Measurements from ENCODE around the gene RNPS1. TPM values are rescaled to one million over a fixed set of nuclear protein-coding genes. Genes with fewer than 3 reads are reported as not detected.

The RNPS1 gene
- total RNA-seq, 2 experiments from 2014 or later, result 310 to 324 TPM

GRCh38 chr16:2214719-2214968 lies 53.3 kb downstream of the RNPS1 start, which contains the start of gene PGP:
TSS of gene PGP (minus strand) at chr16:2214840. CDS start at chr16:2214777, 63 bp downstream.
- Mint-ChIP-seq H3K9me3 (ENCODE audit: low read depth) (no peaks in the 10 kb centered on the region), H3K4me3 (peak within 1 kb of the TSS; percentile 89), H3K27me3 (no peaks in the 10 kb centered on the region), H3K27ac (peak within 1 kb of the TSS; percentile 91), H3K36me3 (peaks cover 6% of the 10 kb centered on the region), H3K4me1 (peaks cover 22% of the 10 kb centered on the region)
- peak; percentile 96 for ATAC-seq
- DNase-seq, result no peak
- CTCF ChIA-PET, result interaction anchor here (0.6 to 1.6 kb wide), 9 partner anchors 8 to 74 kb away, joined by 3 to 9 read pairs (median 3); partner anchors contain the start of gene ECI1

GRCh38 chr16:2213817-2214718 lies 53.9 kb downstream of the RNPS1 start:
- peak overlapping the region; percentile 76 for H3K27ac Mint-ChIP-seq
- peaks cover 22% of the 10 kb centered on the region for H3K4me1 Mint-ChIP-seq
- H3K36me3 Mint-ChIP-seq, result peaks cover 6% of the 10 kb centered on the region
- peak overlapping the region; percentile 75 for H3K4me3 Mint-ChIP-seq
- no peaks in the 10 kb centered on the region for H3K9me3 Mint-ChIP-seq (ENCODE audit: low read depth)
- CTCF ChIA-PET, result interaction anchor here (0.6 to 1.4 kb wide), 6 partner anchors 8 to 74 kb away, joined by 3 to 9 read pairs (median 3); partner anchors contain the start of gene ECI1
- no peaks in the 10 kb centered on the region for H3K27me3 Mint-ChIP-seq
- no peak for ATAC-seq
- DNase-seq, result no peak

GRCh38 chr16:2212362-2213324 lies 55.3 kb downstream of the RNPS1 start:
- Mint-ChIP-seq H3K9me3 (ENCODE audit: low read depth) (no peaks in the 10 kb centered on the region), H3K4me3 (peak overlapping the region; percentile 75), H3K4me1 (peaks cover 23% of the 10 kb centered on the region), H3K36me3 (peaks cover 8% of the 10 kb centered on the region), H3K27me3 (no peaks in the 10 kb centered on the region), H3K27ac (peak overlapping the region; percentile 76)
- no peak for ATAC-seq
- CTCF ChIA-PET, result interaction anchor here (1.3 kb wide), 1 partner anchor 10 kb away, joined by 3 read pairs; the partner anchor contains the start of gene E4F1
- DNase-seq, result no peak

- CTCF ChIA-PET, result interaction anchor here (0.6 to 1.3 kb wide), 2 partner anchors 11 to 69 kb away, joined by 3 to 5 read pairs; partner anchors contain the start of gene E4F1
- DNase-seq, result no peak
- Mint-ChIP-seq H3K4me3 (no peak overlapping the region), H3K4me1 (peaks cover 29% of the 10 kb centered on the region), H3K27me3 (no peaks in the 10 kb centered on the region), H3K27ac (peak overlapping the region; percentile 16), H3K36me3 (peaks cover 11% of the 10 kb centered on the region), H3K9me3 (ENCODE audit: low read depth) (no peaks in the 10 kb centered on the region)
- no peak for ATAC-seq
These were observed 56.0 kb downstream of the RNPS1 start for GRCh38 chr16:2211923-2212347.

- Mint-ChIP-seq H3K27me3 (no peaks in the 10 kb centered on the region), H3K36me3 (peaks cover 14% of the 10 kb centered on the region), H3K4me1 (peaks cover 33% of the 10 kb centered on the region), H3K27ac (no peak within 1 kb of the TSS), H3K9me3 (ENCODE audit: low read depth) (no peaks in the 10 kb centered on the region), H3K4me3 (no peak within 1 kb of the TSS)
- DNase-seq, result no peak
- CTCF ChIA-PET, result no interaction called here
- no peak for ATAC-seq
These were observed 57.2 kb downstream of the RNPS1 start, which contains the start of gene BRICD5 for GRCh38 chr16:2210386-2211365. TSS of gene BRICD5 (minus strand) at chr16:2210863. CDS start at chr16:2210833, 30 bp downstream.

GRCh38 chr16:2210009-2210332 lies 58.0 kb downstream of the RNPS1 start:
- ATAC-seq (no peak), DNase-seq (no peak)
- peaks cover 32% of the 10 kb centered on the region for H3K4me1 Mint-ChIP-seq
- peaks cover 14% of the 10 kb centered on the region for H3K36me3 Mint-ChIP-seq
- H3K27me3 Mint-ChIP-seq, result no peaks in the 10 kb centered on the region
- H3K27ac Mint-ChIP-seq, result no peak overlapping the region
- H3K9me3 Mint-ChIP-seq (ENCODE audit: low read depth), result no peaks in the 10 kb centered on the region
- CTCF ChIA-PET, result no interaction called here
- H3K4me3 Mint-ChIP-seq, result no peak overlapping the region

- ATAC-seq (no peak), DNase-seq (no peak)
- H3K4me1 Mint-ChIP-seq, result peaks cover 35% of the 10 kb centered on the region
- H3K27me3 Mint-ChIP-seq, result no peaks in the 10 kb centered on the region
- no peak overlapping the region for H3K27ac Mint-ChIP-seq
- H3K9me3 Mint-ChIP-seq (ENCODE audit: low read depth), result no peaks in the 10 kb centered on the region
- no peak overlapping the region for H3K4me3 Mint-ChIP-seq
- peaks cover 16% of the 10 kb centered on the region for H3K36me3 Mint-ChIP-seq
- CTCF ChIA-PET, result no interaction called here
These were observed 58.5 kb downstream of the RNPS1 start for GRCh38 chr16:2209258-2210008.

- Mint-ChIP-seq H3K4me1 (peaks cover 37% of the 10 kb centered on the region), H3K36me3 (peaks cover 16% of the 10 kb centered on the region), H3K27ac (no peak overlapping the region), H3K27me3 (no peaks in the 10 kb centered on the region), H3K4me3 (no peak overlapping the region), H3K9me3 (ENCODE audit: low read depth) (no peaks in the 10 kb centered on the region)
- ATAC-seq (no peak), DNase-seq (no peak)
- CTCF ChIA-PET, result no interaction called here
These were observed 59.2 kb downstream of the RNPS1 start for GRCh38 chr16:2208772-2209171.

- peaks cover 36% of the 10 kb centered on the region for H3K4me1 Mint-ChIP-seq
- peaks cover 14% of the 10 kb centered on the region for H3K36me3 Mint-ChIP-seq
- H3K4me3 Mint-ChIP-seq, result no peak overlapping the region
- no peaks in the 10 kb centered on the region for H3K27me3 Mint-ChIP-seq
- ATAC-seq, result no peak
- no peaks in the 10 kb centered on the region for H3K9me3 Mint-ChIP-seq (ENCODE audit: low read depth)
- no peak overlapping the region for H3K27ac Mint-ChIP-seq
- no peak for DNase-seq
- CTCF ChIA-PET, result no interaction called here
These were observed 59.6 kb downstream of the RNPS1 start for GRCh38 chr16:2208308-2208707.

- no peak for DNase-seq
- Mint-ChIP-seq H3K4me1 (peaks cover 31% of the 10 kb centered on the region), H3K36me3 (peaks cover 12% of the 10 kb centered on the region), H3K27ac (peak overlapping the region; percentile 20), H3K27me3 (no peaks in the 10 kb centered on the region), H3K9me3 (ENCODE audit: low read depth) (no peaks in the 10 kb centered on the region), H3K4me3 (no peak overlapping the region)
- CTCF ChIA-PET, result no interaction called here
- no peak for ATAC-seq
These were observed 60.1 kb downstream of the RNPS1 start for GRCh38 chr16:2207872-2208271.

GRCh38 chr16:2206780-2207433 lies 61.0 kb downstream of the RNPS1 start:
- ATAC-seq (no peak), DNase-seq (no peak)
- peak overlapping the region; percentile 86 for H3K4me3 Mint-ChIP-seq
- H3K4me1 Mint-ChIP-seq, result peaks cover 25% of the 10 kb centered on the region
- CTCF ChIA-PET, result interaction anchor here (1.0 to 3.9 kb wide), 4 partner anchors 8 to 52 kb away, joined by 3 to 19 read pairs (median 4); partner anchors contain the start of genes PGP and TRAF7
- H3K27ac Mint-ChIP-seq, result peak overlapping the region; percentile 81
- H3K27me3 Mint-ChIP-seq, result peaks cover 5% of the 10 kb centered on the region
- H3K36me3 Mint-ChIP-seq, result peaks cover 10% of the 10 kb centered on the region
- no peaks in the 10 kb centered on the region for H3K9me3 Mint-ChIP-seq (ENCODE audit: low read depth)
